ENCODE data around the gene RCOR3.

- TF ChIP-seq CTCF (IDR thresholded peaks at IDR 0.05; ENCODE audit: low read length) (no peak), EZH2 (optimal IDR thresholded peaks at IDR 0.05; ENCODE audit: low read depth, low read length) (no peak)
Observed at GRCh38 chr1:211231873-211232272, 27.3 kb upstream of the RCOR3 start.

All from MM.1S (cell line).